Body of pancreas (tissue), 4 donors: ENCODE data around the gene UFD1. TPM values are rescaled to one million over a fixed set of nuclear protein-coding genes. Genes with fewer than 3 reads are reported as not detected.

ENCODE experiments used
- ATAC-seq: fragments of 150-250 bp; one replicate; pipeline ENCODE4 v1.9.1; 2016
- DNase-seq, 4 donors: peaks; one replicate each; pipeline ENCODE4 v3.0.0-alpha.2; 2019
- H3K27ac ChIP-seq, 4 donors: fragments of 200-600 bp; sonication (generic); 1 replicate in 3 of 4; 2 replicates in 1 of 4; pipeline versions ENCODE4 v1.5.1 to v1.6.1; 2016 to 2019; ENCODE audit warnings: mild to moderate bottlenecking in 1 of 4, mixed read lengths in 1 of 4, moderate library complexity in 1 of 4
- H3K27me3 ChIP-seq, 2 donors: fragments of 200-600 bp; sonication (generic); one replicate each; pipeline ENCODE4 v1.6.0; 2016; ENCODE audit warnings: mild to moderate bottlenecking in 1 of 2
- H3K36me3 ChIP-seq, 2 donors: fragments of 200-600 bp; sonication (generic); replicated peaks in 1 of 2; 2 replicates each; pipeline ENCODE4 v1.5.1; 2016; ENCODE audit warnings: low read depth in 2 of 2; ENCODE audit not compliant: insufficient read depth in 1 of 2
- H3K4me1 ChIP-seq: fragments of 200-600 bp; sonication (generic); one replicate; pipeline ENCODE4 v1.6.0; 2016
- H3K4me3 ChIP-seq, 2 donors: fragments of 200-600 bp; sonication (generic); 1 replicate in 1 of 2; 2 replicates in 1 of 2; pipeline ENCODE4 v1.5.1; 2016 to 2019
- H3K9me3 ChIP-seq, 3 donors: fragments of 200-600 bp; sonication (generic); 1 replicate in 2 of 3; 2 replicates in 1 of 3; pipeline ENCODE4 v1.5.1; 2016
- POLR2A ChIP-seq, 3 donors: fragments of 450-650 bp; IDR thresholded peaks; one replicate each; pipeline ENCODE4 v1.6.1; 2016; ENCODE audit warnings: antibody characterized with exemption in 3 of 3, mild to moderate bottlenecking in 2 of 3
- WGBS, 2 donors: methylation state at CpG; one replicate each; pipeline ENCODE4 v1.1.5; 2017; 5-methylcytosine and 5-hydroxymethylcytosine counted together
- intact Hi-C: fragments of 100-400 bp; cut with DNase I; formaldehyde crosslinking; loops from one replicate; pipeline ENCODE4 v1.15.1; 2023
- total RNA-seq, 2 donors: library from RNA; depleted of rRNA; stranded (reverse); fragments of >200 nt; gene quantifications; one replicate each; pipeline ENCODE4 v1.1.0, GENCODE V29; 2016
- TF ChIP-seq, protein P1 (sequence below), 7 experiments: fragments of 450-650 bp in 4 of 7; fragments of 200-600 bp in 3 of 7; sonication (generic) in 3 of 7; IDR thresholded peaks; one replicate each; pipeline ENCODE4 v1.5.1; 2016 to 2019; ENCODE audit warnings: antibody characterized with exemption in 7 of 7

UFD1 gene
- total RNA-seq, 2 donors from 2014 or later = 13.2 to 27.2 TPM

DNA sequence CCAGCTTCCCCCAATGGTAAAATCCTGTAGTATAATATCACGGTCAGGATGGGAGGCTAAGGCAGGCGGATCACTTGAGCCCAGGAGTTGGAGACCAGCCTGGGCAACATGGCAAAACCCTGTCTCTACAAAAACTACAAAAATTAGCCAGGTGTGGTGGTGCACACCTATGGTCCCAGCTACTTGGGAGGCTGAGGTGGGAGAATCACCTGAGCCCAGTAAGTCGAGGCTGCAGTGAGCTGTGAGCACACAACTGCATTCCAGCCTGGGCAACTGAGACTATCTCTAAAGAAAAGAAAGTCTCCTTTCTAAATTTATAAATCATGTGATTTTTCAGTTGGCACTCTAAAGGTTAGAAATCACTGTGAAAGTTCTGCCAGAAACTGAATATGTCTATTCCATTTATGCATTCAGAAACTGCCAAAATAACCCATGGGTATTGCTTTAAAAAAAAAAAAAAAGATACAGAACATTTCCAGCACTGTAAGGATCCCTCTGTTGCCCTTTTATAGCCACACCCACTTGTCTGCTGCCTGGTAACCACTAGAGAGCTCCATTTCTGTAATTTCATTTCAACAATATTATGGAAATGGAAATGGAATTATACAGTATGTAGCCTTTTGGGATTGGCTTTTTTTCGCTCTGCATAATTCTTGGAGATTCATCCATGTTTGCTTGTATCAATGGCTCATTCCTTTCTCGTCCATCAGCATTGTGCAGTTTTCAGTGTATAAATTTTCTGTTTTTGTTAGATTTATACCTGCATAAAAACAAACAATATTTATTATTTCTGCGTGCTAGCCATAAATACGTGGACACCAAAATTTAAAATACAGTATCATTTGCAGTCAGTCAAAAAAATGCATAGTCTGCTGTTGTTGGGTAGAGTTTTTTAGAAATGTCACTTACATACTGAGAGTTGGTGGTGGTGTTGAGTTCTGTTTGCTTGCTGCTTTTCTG, 10.2 kb upstream of the UFD1 start:
- WGBS, 2 donors = 84 to 89% methylated on average over 7 of the region's 7 CpGs
- intact Hi-C loops = no loop called here
- TF ChIP-seq, protein P1, sequence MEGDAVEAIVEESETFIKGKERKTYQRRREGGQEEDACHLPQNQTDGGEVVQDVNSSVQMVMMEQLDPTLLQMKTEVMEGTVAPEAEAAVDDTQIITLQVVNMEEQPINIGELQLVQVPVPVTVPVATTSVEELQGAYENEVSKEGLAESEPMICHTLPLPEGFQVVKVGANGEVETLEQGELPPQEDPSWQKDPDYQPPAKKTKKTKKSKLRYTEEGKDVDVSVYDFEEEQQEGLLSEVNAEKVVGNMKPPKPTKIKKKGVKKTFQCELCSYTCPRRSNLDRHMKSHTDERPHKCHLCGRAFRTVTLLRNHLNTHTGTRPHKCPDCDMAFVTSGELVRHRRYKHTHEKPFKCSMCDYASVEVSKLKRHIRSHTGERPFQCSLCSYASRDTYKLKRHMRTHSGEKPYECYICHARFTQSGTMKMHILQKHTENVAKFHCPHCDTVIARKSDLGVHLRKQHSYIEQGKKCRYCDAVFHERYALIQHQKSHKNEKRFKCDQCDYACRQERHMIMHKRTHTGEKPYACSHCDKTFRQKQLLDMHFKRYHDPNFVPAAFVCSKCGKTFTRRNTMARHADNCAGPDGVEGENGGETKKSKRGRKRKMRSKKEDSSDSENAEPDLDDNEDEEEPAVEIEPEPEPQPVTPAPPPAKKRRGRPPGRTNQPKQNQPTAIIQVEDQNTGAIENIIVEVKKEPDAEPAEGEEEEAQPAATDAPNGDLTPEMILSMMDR (IDR thresholded peaks at IDR 0.05) = no peak
- no peak for TF ChIP-seq POLR2A (IDR thresholded peaks at IDR 0.05)
- Histone ChIP-seq H3K27ac (no peak overlapping the region), H3K4me3 (no peak overlapping the region), H3K4me1 (no peaks in the 10 kb centered on the region), H3K36me3 (no peaks in the 10 kb centered on the region), H3K9me3 (no peaks in the 10 kb centered on the region), H3K27me3 (no peaks in the 10 kb centered on the region)
- ATAC-seq (no peak), DNase-seq (peak in 2 of 4 donors; percentile 30 to 41)

DNA sequence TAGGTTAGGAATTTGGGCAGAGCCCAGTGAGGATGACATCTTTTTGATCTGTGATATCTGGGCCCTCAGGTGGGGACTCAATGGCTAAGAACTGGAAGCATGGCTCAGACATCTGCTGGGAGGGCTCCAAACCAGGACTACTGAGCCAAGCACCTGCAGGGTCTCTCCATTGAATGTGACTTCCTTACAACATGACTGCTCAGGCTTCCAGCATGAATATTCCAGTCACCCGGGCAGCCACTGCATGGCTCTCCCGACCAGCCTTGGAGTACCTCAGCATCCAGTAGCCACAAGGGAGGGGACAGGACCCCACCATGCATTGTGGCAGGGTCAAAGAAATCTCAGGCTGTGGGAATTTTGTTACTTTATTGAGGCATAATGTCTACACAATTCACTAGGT, 9.3 kb upstream of the UFD1 start:
- no peak overlapping the region for H3K4me3 ChIP-seq
- no peaks in the 10 kb centered on the region for H3K4me1 ChIP-seq
- intact Hi-C loops = no loop called here
- 94 to 95% methylated on average over 2 of the region's 2 CpGs for WGBS, 2 donors
- TF ChIP-seq POLR2A (IDR thresholded peaks at IDR 0.05) = no peak
- TF ChIP-seq, protein P1 (IDR thresholded peaks at IDR 0.05) = no peak
- no peaks in the 10 kb centered on the region for H3K27me3 ChIP-seq
- DNase-seq (no peak), ATAC-seq (no peak)
- no peaks in the 10 kb centered on the region for H3K36me3 ChIP-seq
- no peaks in the 10 kb centered on the region for H3K9me3 ChIP-seq
- no peak overlapping the region for H3K27ac ChIP-seq

DNA sequence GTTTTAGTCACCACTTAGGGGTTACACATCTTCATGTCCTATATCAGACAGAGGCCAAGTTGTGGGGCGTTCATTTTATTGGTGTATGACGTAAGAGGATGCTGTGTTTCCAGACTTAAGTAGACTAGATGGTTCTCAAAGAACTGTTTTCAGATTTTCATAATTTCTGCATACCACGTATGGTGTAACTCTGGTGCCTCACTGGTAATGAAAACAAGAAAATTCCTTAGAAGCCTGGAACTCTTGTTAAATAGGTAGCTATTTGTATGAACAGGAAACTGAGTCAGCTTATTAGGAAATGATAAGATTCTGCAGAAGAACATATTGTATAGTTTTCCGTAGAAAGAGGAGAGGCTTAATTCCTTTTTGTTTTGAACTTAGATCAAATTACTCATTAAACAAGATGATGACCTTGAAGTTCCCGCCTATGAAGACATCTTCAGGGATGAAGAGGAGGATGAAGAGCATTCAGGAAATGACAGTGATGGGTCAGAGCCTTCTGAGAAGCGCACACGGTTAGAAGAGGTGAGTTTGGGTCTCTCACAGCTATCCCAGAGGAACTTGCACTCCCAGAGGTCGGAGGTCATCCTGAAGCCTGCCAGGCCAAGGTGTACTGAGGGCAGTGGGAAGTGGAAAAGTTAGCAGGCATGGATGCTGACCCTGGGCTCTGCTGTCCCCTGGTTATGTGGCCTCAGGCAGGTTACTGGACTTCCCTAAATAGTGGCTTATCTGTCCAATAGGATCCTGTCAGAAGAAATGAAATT, 4.7 kb upstream of the UFD1 start:
- WGBS, 2 donors = 72 to 77% methylated on average over 8 of the region's 8 CpGs
- DNase-seq (no peak), ATAC-seq (no peak)
- Histone ChIP-seq H3K4me3 (no peak overlapping the region), H3K27ac (no peak overlapping the region), H3K27me3 (no peaks in the 10 kb centered on the region), H3K36me3 (no peaks in the 10 kb centered on the region), H3K9me3 (no peaks in the 10 kb centered on the region), H3K4me1 (peaks cover 5% of the 10 kb centered on the region)
- intact Hi-C loops = no loop called here
- TF ChIP-seq POLR2A (IDR thresholded peaks at IDR 0.05) = no peak
- TF ChIP-seq, protein P1 (IDR thresholded peaks at IDR 0.05) = no peak

DNA sequence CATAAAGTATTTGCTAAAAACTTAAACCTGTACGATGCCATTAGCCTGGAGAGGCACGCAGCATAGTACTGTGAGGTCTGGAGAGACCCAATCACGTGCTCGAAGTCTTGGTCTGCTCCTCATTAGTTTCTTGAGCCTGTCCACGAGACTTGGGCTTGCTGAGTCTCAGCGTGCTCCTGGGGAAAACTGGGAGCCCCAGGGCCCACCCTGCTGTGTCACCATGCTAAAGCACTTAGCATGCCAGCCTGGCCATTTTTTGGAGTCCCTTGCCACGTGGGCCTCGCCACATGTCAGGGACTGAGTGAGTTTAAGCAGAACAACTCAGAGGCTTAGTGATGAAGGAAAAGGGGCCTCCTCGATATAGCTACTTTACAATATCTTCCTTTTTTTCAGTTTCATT, 3.3 kb upstream of the UFD1 start:
- TF ChIP-seq, protein P1 (IDR thresholded peaks at IDR 0.05) = no peak
- no peak for TF ChIP-seq POLR2A (IDR thresholded peaks at IDR 0.05)
- intact Hi-C loops = no loop called here
- DNase-seq (no peak), ATAC-seq (no peak)
- Histone ChIP-seq H3K36me3 (no peaks in the 10 kb centered on the region), H3K4me1 (peaks cover 15% of the 10 kb centered on the region), H3K4me3 (no peak overlapping the region), H3K9me3 (no peaks in the 10 kb centered on the region), H3K27ac (no peak overlapping the region), H3K27me3 (no peaks in the 10 kb centered on the region)
- WGBS, 2 donors = 82 to 88% methylated on average over 9 of the region's 9 CpGs
